GM23338 (cell line): ENCODE results near the gene LMAN1L. TPM values are rescaled to one million over a fixed set of nuclear protein-coding genes. Genes with fewer than 3 reads are reported as not detected.

Experiments
- ATAC-seq: fragments of 200-7000 bp; cut with Tn5 transposase; 3 replicates; pipeline ENCODE4 v1.9.1; 2020
- DNase-seq: peaks from one replicate; pipeline ENCODE4 v3.0.0-alpha.2; 2015; ENCODE audit warnings: low spot score
- H2AFZ ChIP-seq: fragments of 200-600 bp; sonication (generic); 2 replicates; pipeline ENCODE4 v1.8.0; 2016; ENCODE audit warnings: antibody characterized with exemption, mild to moderate bottlenecking, moderate library complexity
- H3F3A ChIP-seq: fragments of 200-600 bp; sonication (generic); replicated peaks from 2 replicates; pipeline ENCODE4 v1.8.0; 2017; ENCODE audit warnings: antibody characterized with exemption, mixed run types, low read depth
- H3K27ac ChIP-seq: fragments of 200-600 bp; sonication (generic); 2 replicates; pipeline ENCODE4 v1.6.1; 2016; ENCODE audit warnings: low read depth
- H3K27me3 ChIP-seq: fragments of 200-600 bp; sonication (generic); 2 replicates; pipeline ENCODE4 v1.8.0; 2016; ENCODE audit warnings: mild to moderate bottlenecking, mixed run types, moderate library complexity; ENCODE audit not compliant: insufficient read depth
- H3K36me3 ChIP-seq: fragments of 200-600 bp; sonication (generic); 2 replicates; pipeline ENCODE4 v1.8.0; 2016; ENCODE audit warnings: mild to moderate bottlenecking; ENCODE audit not compliant: insufficient read depth
- H3K4me1 ChIP-seq: fragments of 200-600 bp; sonication (generic); 2 replicates; pipeline ENCODE4 v1.8.0; 2016; ENCODE audit warnings: mild to moderate bottlenecking, moderate library complexity; ENCODE audit not compliant: insufficient read depth
- H3K4me2 ChIP-seq: fragments of 200-600 bp; sonication (generic); 2 replicates; pipeline ENCODE4 v1.7.1; 2017; ENCODE audit warnings: mixed run types
- H3K4me3 ChIP-seq: fragments of 200-600 bp; sonication (generic); 2 replicates; pipeline ENCODE4 v1.6.1; 2016; ENCODE audit warnings: mixed run types
- H3K79me2 ChIP-seq: fragments of 200-600 bp; sonication (generic); replicated peaks from 2 replicates; pipeline ENCODE4 v1.8.0; 2017; ENCODE audit warnings: mild to moderate bottlenecking; ENCODE audit not compliant: insufficient read depth
- H3K9me2 ChIP-seq: fragments of 200-600 bp; sonication (generic); 2 replicates; pipeline ENCODE4 v1.8.0; 2017; ENCODE audit not compliant: insufficient read depth
- H4K20me1 ChIP-seq: fragments of 200-600 bp; sonication (generic); replicated peaks from 2 replicates; pipeline ENCODE4 v1.8.0; 2017; ENCODE audit warnings: mild to moderate bottlenecking; ENCODE audit not compliant: insufficient read depth
- H3K27ac Mint-ChIP-seq: 2 replicates; pipeline ENCODE4 v1.8.0; 2020; ENCODE audit warnings: inconsistent platforms, mild to moderate bottlenecking, moderate library complexity, mixed read lengths
- H3K27me3 Mint-ChIP-seq: 3 replicates; pipeline ENCODE4 v1.8.0; 2022; ENCODE audit warnings: low read depth, mild to moderate bottlenecking, moderate library complexity, mixed read lengths, inconsistent platforms; ENCODE audit not compliant: insufficient read depth, poor library complexity
- H3K36me3 Mint-ChIP-seq: 3 replicates; pipeline ENCODE4 v1.8.0; 2021; ENCODE audit warnings: low read depth, mild to moderate bottlenecking, inconsistent platforms, moderate library complexity, mixed read lengths
- H3K4me1 Mint-ChIP-seq: 3 replicates; pipeline ENCODE4 v1.8.0; 2020; ENCODE audit warnings: mild to moderate bottlenecking, inconsistent platforms, mixed read lengths
- H3K4me3 Mint-ChIP-seq: 3 replicates; pipeline ENCODE4 v1.8.0; 2021; ENCODE audit warnings: moderate library complexity, mild to moderate bottlenecking, inconsistent platforms, mixed read lengths
- H3K9me3 Mint-ChIP-seq: 3 replicates; pipeline ENCODE4 v1.8.0; 2020; ENCODE audit warnings: moderate library complexity, mild to moderate bottlenecking, inconsistent platforms, mixed read lengths
- CREB1 ChIP-seq: fragments of 250-450 bp; sonication (Bioruptor Pico); IDR thresholded peaks from 2 replicates; pipeline ENCODE4 v1.5.0; 2020; ENCODE audit warnings: low read depth, mild to moderate bottlenecking, moderate library complexity
- EZH2 ChIP-seq: fragments of 200-600 bp; sonication (generic); IDR thresholded peaks from one replicate; pipeline ENCODE4 v1.8.0; 2017; ENCODE audit warnings: antibody characterized with exemption, mild to moderate bottlenecking, low read depth; ENCODE audit not compliant: unreplicated experiment
- EZH2phosphoT487 ChIP-seq: fragments of 200-600 bp; sonication (generic); IDR thresholded peaks from one replicate; pipeline ENCODE4 v1.8.1; 2018; ENCODE audit warnings: antibody characterized with exemption; ENCODE audit not compliant: unreplicated experiment
- JUNB ChIP-seq: IDR thresholded peaks from one replicate; pipeline ENCODE4 v1.6.1; 2016; ENCODE audit warnings: antibody characterized with exemption; ENCODE audit not compliant: unreplicated experiment
- NANOG ChIP-seq: IDR thresholded peaks from 2 replicates; pipeline ENCODE4 v1.6.1; 2016; ENCODE audit warnings: antibody characterized with exemption, borderline replicate concordance
- POLR2AphosphoS5 ChIP-seq: IDR thresholded peaks from 2 replicates; pipeline ENCODE4 v1.6.1; 2016; ENCODE audit warnings: antibody characterized with exemption, low read depth
- STAT1 ChIP-seq: IDR thresholded peaks from one replicate; pipeline ENCODE4 v1.6.1; 2016; ENCODE audit warnings: antibody characterized with exemption; ENCODE audit not compliant: unreplicated experiment
- ZNF114 ChIP-seq: fragments of 250-450 bp; sonication (Bioruptor Pico); IDR thresholded peaks from 2 replicates; pipeline ENCODE4 v1.5.0; 2020; ENCODE audit warnings: mild to moderate bottlenecking, moderate library complexity
- ZNF331 ChIP-seq: fragments of 250-450 bp; sonication (Bioruptor Pico); IDR thresholded peaks from 2 replicates; pipeline ENCODE4 v1.5.0; 2020; ENCODE audit warnings: low read depth, mild to moderate bottlenecking, moderate library complexity
- polyA plus RNA-seq: library from polyadenylated mRNA; unstranded; fragments of >200 nt; fragmentation: Nextera tagmentation; extraction: Ambion mirVana; gene quantifications from 2 replicates; pipeline ENCODE4 v1.2.1, GENCODE V29; 2016
- total RNA-seq: library from RNA; depleted of rRNA; stranded (reverse); fragments of >200 nt; shearing (Covaris generic); gene quantifications from 2 replicates; pipeline ENCODE4 v1.2.3, GENCODE V29; 2014
- TF ChIP-seq, protein P1 (sequence below): fragments of 250-450 bp; sonication (Bioruptor Pico); IDR thresholded peaks from 2 replicates; pipeline ENCODE4 v1.5.0; 2020; ENCODE audit warnings: mild to moderate bottlenecking, moderate library complexity
- TF ChIP-seq, protein P2 (sequence below), 2 experiments: fragments of 200-600 bp in 1 of 2; sonication (generic) in 1 of 2; conservative IDR thresholded peaks; 2 replicates each; pipeline versions ENCODE4 v1.5.1 to v1.6.1; 2016 to 2017; ENCODE audit warnings: antibody characterized with exemption in 2 of 2, low read depth in 2 of 2, mild to moderate bottlenecking in 2 of 2, moderate library complexity in 1 of 2
- TF ChIP-seq, protein P3 (sequence below): IDR thresholded peaks from one replicate; pipeline ENCODE4 v1.6.1; 2018; ENCODE audit warnings: antibody characterized with exemption; ENCODE audit not compliant: unreplicated experiment
- TF ChIP-seq, protein P4 (sequence below): IDR thresholded peaks from 2 replicates; pipeline ENCODE4 v1.6.1; 2016; ENCODE audit warnings: antibody characterized with exemption

The LMAN1L gene
- total and polyA plus RNA-seq, 2 experiments from 2014 or later: not detected

DNA sequence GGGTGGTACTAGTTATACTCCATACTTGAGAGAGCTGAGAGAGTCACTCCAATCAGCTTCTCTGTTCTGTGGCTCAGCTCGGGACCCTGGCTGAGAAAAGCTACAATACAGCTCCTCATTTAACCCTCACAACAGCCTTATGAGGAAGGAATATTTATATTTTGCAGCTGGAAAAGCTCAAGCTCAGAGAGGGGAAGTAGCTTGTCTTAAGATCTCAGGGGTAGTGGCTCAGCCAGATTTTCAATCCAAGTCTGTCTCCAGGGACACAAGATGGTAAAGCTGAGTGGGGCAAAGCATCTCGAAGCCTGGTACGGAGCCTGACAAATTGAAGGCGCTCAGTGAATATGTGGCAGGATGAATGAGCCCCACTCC, 45.7 kb downstream of the LMAN1L start:
- no peak for TF ChIP-seq ZNF114 (CRISPR knock-in tag)
- TF ChIP-seq, protein P1, sequence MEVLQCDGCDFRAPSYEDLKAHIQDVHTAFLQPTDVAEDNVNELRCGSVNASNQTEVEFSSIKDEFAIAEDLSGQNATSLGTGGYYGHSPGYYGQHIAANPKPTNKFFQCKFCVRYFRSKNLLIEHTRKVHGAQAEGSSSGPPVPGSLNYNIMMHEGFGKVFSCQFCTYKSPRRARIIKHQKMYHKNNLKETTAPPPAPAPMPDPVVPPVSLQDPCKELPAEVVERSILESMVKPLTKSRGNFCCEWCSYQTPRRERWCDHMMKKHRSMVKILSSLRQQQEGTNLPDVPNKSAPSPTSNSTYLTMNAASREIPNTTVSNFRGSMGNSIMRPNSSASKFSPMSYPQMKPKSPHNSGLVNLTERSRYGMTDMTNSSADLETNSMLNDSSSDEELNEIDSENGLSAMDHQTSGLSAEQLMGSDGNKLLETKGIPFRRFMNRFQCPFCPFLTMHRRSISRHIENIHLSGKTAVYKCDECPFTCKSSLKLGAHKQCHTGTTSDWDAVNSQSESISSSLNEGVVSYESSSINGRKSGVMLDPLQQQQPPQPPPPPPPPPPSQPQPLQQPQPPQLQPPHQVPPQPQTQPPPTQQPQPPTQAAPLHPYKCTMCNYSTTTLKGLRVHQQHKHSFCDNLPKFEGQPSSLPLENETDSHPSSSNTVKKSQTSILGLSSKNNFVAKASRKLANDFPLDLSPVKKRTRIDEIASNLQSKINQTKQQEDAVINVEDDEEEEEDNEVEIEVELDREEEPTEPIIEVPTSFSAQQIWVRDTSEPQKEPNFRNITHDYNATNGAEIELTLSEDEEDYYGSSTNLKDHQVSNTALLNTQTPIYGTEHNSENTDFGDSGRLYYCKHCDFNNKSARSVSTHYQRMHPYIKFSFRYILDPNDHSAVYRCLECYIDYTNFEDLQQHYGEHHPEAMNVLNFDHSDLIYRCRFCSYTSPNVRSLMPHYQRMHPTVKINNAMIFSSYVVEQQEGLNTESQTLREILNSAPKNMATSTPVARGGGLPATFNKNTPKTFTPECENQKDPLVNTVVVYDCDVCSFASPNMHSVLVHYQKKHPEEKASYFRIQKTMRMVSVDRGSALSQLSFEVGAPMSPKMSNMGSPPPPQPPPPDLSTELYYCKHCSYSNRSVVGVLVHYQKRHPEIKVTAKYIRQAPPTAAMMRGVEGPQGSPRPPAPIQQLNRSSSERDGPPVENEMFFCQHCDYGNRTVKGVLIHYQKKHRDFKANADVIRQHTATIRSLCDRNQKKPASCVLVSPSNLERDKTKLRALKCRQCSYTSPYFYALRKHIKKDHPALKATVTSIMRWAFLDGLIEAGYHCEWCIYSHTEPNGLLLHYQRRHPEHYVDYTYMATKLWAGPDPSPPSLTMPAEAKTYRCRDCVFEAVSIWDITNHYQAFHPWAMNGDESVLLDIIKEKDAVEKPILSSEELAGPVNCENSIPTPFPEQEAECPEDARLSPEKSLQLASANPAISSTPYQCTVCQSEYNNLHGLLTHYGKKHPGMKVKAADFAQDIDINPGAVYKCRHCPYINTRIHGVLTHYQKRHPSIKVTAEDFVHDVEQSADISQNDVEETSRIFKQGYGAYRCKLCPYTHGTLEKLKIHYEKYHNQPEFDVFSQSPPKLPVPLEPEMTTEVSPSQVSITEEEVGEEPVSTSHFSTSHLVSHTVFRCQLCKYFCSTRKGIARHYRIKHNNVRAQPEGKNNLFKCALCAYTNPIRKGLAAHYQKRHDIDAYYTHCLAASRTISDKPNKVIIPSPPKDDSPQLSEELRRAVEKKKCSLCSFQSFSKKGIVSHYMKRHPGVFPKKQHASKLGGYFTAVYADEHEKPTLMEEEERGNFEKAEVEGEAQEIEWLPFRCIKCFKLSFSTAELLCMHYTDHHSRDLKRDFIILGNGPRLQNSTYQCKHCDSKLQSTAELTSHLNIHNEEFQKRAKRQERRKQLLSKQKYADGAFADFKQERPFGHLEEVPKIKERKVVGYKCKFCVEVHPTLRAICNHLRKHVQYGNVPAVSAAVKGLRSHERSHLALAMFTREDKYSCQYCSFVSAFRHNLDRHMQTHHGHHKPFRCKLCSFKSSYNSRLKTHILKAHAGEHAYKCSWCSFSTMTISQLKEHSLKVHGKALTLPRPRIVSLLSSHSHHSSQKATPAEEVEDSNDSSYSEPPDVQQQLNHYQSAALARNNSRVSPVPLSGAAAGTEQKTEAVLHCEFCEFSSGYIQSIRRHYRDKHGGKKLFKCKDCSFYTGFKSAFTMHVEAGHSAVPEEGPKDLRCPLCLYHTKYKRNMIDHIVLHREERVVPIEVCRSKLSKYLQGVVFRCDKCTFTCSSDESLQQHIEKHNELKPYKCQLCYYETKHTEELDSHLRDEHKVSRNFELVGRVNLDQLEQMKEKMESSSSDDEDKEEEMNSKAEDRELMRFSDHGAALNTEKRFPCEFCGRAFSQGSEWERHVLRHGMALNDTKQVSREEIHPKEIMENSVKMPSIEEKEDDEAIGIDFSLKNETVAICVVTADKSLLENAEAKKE: no peak
- TF ChIP-seq JUNB: no peak
- TF ChIP-seq, protein P2, sequence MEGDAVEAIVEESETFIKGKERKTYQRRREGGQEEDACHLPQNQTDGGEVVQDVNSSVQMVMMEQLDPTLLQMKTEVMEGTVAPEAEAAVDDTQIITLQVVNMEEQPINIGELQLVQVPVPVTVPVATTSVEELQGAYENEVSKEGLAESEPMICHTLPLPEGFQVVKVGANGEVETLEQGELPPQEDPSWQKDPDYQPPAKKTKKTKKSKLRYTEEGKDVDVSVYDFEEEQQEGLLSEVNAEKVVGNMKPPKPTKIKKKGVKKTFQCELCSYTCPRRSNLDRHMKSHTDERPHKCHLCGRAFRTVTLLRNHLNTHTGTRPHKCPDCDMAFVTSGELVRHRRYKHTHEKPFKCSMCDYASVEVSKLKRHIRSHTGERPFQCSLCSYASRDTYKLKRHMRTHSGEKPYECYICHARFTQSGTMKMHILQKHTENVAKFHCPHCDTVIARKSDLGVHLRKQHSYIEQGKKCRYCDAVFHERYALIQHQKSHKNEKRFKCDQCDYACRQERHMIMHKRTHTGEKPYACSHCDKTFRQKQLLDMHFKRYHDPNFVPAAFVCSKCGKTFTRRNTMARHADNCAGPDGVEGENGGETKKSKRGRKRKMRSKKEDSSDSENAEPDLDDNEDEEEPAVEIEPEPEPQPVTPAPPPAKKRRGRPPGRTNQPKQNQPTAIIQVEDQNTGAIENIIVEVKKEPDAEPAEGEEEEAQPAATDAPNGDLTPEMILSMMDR (conservative IDR thresholded peaks at IDR 0.05; ENCODE audit: low read depth in 2 of 2): no peak
- TF ChIP-seq, protein P3, sequence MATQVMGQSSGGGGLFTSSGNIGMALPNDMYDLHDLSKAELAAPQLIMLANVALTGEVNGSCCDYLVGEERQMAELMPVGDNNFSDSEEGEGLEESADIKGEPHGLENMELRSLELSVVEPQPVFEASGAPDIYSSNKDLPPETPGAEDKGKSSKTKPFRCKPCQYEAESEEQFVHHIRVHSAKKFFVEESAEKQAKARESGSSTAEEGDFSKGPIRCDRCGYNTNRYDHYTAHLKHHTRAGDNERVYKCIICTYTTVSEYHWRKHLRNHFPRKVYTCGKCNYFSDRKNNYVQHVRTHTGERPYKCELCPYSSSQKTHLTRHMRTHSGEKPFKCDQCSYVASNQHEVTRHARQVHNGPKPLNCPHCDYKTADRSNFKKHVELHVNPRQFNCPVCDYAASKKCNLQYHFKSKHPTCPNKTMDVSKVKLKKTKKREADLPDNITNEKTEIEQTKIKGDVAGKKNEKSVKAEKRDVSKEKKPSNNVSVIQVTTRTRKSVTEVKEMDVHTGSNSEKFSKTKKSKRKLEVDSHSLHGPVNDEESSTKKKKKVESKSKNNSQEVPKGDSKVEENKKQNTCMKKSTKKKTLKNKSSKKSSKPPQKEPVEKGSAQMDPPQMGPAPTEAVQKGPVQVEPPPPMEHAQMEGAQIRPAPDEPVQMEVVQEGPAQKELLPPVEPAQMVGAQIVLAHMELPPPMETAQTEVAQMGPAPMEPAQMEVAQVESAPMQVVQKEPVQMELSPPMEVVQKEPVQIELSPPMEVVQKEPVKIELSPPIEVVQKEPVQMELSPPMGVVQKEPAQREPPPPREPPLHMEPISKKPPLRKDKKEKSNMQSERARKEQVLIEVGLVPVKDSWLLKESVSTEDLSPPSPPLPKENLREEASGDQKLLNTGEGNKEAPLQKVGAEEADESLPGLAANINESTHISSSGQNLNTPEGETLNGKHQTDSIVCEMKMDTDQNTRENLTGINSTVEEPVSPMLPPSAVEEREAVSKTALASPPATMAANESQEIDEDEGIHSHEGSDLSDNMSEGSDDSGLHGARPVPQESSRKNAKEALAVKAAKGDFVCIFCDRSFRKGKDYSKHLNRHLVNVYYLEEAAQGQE: no peak
- no peak for TF ChIP-seq NANOG
- no peak for TF ChIP-seq EZH2phosphoT487
- TF ChIP-seq, protein P4, sequence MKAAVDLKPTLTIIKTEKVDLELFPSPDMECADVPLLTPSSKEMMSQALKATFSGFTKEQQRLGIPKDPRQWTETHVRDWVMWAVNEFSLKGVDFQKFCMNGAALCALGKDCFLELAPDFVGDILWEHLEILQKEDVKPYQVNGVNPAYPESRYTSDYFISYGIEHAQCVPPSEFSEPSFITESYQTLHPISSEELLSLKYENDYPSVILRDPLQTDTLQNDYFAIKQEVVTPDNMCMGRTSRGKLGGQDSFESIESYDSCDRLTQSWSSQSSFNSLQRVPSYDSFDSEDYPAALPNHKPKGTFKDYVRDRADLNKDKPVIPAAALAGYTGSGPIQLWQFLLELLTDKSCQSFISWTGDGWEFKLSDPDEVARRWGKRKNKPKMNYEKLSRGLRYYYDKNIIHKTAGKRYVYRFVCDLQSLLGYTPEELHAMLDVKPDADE: no peak
- TF ChIP-seq CREB1 (CRISPR knock-in tag): no peak
- no peak for TF ChIP-seq STAT1
- TF ChIP-seq ZNF331: no peak
- no peak for TF ChIP-seq POLR2AphosphoS5
- TF ChIP-seq EZH2: no peak
- no peak overlapping the region for H3K4me3 ChIP-seq
- H3K79me2 ChIP-seq: peaks cover 23% of the 10 kb centered on the region; the same call in 1 of the 2 replicates
- Mint-ChIP-seq H3K9me3 (no peaks in the 10 kb centered on the region), H3K4me3 (no peak overlapping the region), H3K27ac (no peak overlapping the region), H3K27me3 (peaks cover 1% of the 10 kb centered on the region), H3K4me1 (no peaks in the 10 kb centered on the region; the same call in 2 of the 3 replicates), H3K36me3 (peaks cover 3% of the 10 kb centered on the region; the same call in 1 of the 3 replicates)
- peaks cover 4% of the 10 kb centered on the region; the same call in 1 of the 2 replicates for H4K20me1 ChIP-seq
- H2AFZ ChIP-seq: no peak overlapping the region
- H3K27ac ChIP-seq: no peak overlapping the region
- no peaks in the 10 kb centered on the region for H3K27me3 ChIP-seq
- no peaks in the 10 kb centered on the region for H3K4me1 ChIP-seq
- no peak overlapping the region for H3K4me2 ChIP-seq
- no peaks in the 10 kb centered on the region for H3K9me2 ChIP-seq
- ATAC-seq (no peak), DNase-seq (no peak)
- H3F3A ChIP-seq: no peaks in the 10 kb centered on the region
- no peaks in the 10 kb centered on the region for H3K36me3 ChIP-seq
